HG02884 (cell line): ENCODE results near the gene SELENOH.
A peak's percentile ranks its signal among the peaks of the same experiment; 100 is the strongest.
"Not testable (repeated sequence)": the region's sequence is repeated elsewhere in the genome, so short reads cannot be mapped to it uniquely, and the experiment has no call there.

ENCODE experiments used
- ATAC-seq: cut with Tn5 transposase; IDR thresholded peaks from one replicate; pipeline ENCODE4 v1.9.1; 2021; ENCODE audit warnings: mild to moderate bottlenecking, moderate library complexity; ENCODE audit not compliant: unreplicated experiment

Gene SELENOH

GRCh38 chr11:57741132-57742086 is at the start of gene SELENOH:
Gene SELENOH, plus strand, starts transcription at chr11:57741491. Its CDS starts 105 bp downstream, at chr11:57741596.
- peak; percentile 85 for ATAC-seq

DNA sequence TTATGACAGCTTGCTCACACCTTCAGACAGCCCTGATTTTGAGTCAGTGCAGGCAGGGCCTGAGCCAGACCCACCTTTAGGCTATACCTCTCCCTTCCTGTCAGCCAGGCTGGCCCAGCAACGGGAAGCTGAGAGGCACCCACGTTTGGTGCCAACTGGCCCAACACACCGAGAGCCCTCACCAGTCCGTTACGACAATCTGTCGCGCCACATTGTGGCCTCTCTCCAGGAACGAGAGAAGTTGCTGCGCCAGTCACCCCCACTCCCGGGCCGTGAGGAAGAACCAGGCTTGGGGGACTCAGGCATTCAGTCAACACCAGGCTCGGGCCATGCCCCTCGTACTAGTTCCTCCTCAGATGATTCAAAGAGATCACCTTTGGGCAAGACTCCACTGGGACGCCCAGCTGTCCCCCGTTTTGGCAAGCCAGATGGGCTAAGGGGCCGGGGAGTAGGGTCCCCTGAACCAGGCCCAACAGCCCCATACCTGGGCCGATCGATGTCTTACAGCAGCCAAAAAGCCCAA is 42.4 kb upstream of the SELENOH start:
- ATAC-seq, result no peak

DNA sequence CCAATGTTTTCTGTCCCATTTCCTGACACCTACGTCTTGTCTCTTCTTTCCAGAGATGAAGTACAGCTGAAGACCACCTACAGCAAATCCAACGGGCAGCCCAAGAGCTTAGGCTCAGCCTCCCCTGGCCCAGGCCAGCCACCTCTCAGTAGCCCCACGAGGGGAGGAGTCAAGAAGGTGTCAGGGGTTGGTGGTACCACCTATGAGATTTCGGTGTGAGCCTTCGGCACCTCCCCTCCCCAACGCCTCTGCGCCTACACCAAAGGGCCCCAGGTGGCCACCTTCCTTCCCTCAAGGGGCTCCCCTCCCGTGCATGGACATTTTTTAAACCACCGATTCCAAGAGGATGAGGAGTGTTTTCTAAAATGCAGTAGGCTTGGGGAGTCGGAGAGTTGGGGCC is 41.5 kb upstream of the SELENOH start:
- no peak for ATAC-seq

- ATAC-seq, result no peak
Observed at GRCh38 chr11:57700425-57700824, 40.9 kb upstream of the SELENOH start.

- no peak for ATAC-seq
Observed at GRCh38 chr11:57703341-57703740, 38.0 kb upstream of the SELENOH start.

DNA sequence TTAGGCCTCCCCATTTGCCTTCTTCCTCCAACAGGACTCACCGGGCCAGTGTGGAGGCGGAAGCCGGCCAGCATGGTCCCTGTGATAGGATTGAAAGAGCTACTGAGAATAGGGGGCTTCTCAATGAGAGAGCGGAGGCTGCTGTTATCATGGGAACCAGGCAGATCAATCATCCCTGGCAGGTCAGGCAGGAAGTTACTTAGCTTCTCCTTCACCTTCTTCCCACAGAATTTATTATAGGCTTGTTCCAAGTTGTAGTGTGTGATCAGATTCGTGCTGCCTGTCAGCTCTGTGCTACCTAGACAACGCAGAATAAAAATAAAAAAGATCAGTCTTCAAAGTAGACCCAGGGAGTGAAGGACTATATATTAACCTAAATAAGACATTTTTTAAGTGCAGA is 36.4 kb upstream of the SELENOH start:
- ATAC-seq, result no peak

GRCh38 chr11:57705432-57705831 is 35.9 kb upstream of the SELENOH start:
- not testable (repeated sequence) for ATAC-seq

GRCh38 chr11:57709802-57710367 is 31.4 kb upstream of the SELENOH start:
- ATAC-seq, result no peak

GRCh38 chr11:57711414-57712255 is 29.7 kb upstream of the SELENOH start, which contains the start of gene MED19:
Gene MED19, minus strand, starts transcription at chr11:57712215. Its CDS starts 36 bp downstream, at chr11:57712179.
- peak; percentile 34 for ATAC-seq

GRCh38 chr11:57712256-57713150 is 28.8 kb upstream of the SELENOH start, which contains the start of gene TMX2:
Gene TMX2, plus strand, starts transcription at chr11:57712593. Its CDS starts 26 bp downstream, at chr11:57712619.
- peak; percentile 91 for ATAC-seq

DNA sequence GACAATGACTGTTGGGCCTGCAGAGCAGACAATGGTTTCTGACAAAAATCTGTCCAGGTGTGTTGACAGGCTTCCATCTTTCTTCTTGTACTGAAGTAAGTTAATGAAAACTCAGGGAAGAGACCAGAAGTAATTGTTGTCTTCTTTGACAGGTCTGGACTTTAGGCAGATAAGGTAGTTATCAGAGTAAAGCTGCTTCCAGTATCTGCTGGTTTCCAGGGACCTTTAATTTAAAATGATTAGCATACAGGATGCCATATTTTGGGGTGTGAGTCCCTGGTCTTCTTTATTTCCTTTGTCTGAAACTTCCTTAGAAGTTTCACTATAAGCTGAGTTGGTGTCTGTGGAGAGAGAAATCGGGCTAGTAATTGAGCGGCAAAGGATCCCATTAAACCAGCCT is 27.5 kb upstream of the SELENOH start:
- no peak for ATAC-seq

DNA sequence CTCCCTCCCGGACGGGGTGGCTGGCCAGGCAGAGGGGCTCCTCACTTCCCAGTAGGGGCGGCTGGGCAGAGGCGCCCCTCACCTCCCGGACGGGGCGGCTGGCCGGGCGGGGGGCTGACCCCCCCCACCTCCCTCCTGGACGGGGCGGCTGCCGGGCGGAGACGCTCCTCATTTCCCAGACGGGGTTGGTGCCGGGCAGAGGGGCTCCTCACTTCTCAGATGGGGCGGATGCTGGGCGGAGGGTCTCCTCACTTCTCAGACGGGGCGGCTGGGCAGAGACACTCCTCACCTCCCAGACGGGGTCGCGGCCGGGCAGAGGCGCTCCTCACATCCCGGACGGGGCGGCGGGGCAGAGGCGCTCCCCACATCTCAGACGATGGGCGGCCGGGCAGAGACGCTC is 24.6 kb upstream of the SELENOH start:
- ATAC-seq, result not testable (repeated sequence)

- ATAC-seq, result no peak
Observed at GRCh38 chr11:57727185-57727584, 14.1 kb upstream of the SELENOH start.

DNA sequence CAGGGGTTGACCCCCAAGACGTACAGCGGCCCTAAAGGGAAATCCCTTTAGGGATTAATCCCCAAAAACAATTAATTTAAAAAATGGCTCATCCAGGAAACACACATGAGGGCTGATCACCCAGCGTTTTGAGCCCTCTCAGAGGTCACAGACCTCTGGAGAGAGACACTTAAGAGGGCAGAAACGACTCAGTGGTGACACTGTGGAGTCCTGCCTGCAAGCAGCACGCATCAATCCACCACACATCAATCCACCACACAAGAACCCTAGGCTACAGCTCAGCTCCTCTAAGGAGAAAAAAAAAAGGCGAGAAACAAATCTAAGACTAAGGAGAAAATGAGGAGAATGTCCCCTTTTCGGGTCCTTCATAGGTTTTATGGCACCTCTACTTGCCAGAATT is 12.5 kb upstream of the SELENOH start:
- no peak for ATAC-seq

DNA sequence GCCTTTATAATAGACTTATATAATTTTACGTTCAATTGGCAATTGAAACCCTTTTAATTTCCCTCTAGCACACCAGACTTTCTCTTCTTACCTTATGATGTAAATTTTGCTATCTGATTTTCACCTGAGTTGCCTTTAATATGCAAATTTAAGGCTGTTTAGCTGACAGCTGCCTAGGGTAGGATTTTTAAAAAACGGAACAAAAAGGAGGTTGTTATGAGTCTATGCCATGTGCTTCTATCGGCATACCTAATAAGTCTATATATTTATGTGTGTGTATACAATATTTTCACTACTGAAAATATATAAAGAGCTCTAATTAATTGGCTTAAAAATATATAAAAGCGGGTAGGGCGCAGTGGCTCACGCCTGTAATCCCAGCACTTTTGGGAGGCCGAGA is 11.8 kb upstream of the SELENOH start:
- ATAC-seq, result no peak

GRCh38 chr11:57732661-57733060 is 8.6 kb upstream of the SELENOH start:
- no peak for ATAC-seq

- no peak for ATAC-seq
Observed at GRCh38 chr11:57735619-57736298, 5.5 kb upstream of the SELENOH start.

GRCh38 chr11:57742087-57742452 is 779 bp downstream of the SELENOH start:
- no peak for ATAC-seq

- no peak for ATAC-seq
Observed at GRCh38 chr11:57744357-57744756, 3.1 kb downstream of the SELENOH start.
